Peyer's patch (tissue), 4 donors: ENCODE results near the gene KCNT1. TPM values are rescaled to one million over a fixed set of nuclear protein-coding genes. Genes with fewer than 3 reads are reported as not detected.

Source experiments
- DNase-seq, 3 donors: peaks; one replicate each; pipeline ENCODE4 v3.0.0-alpha.2; 2017 to 2019
- H3K27ac ChIP-seq, 4 donors: fragments of 200-600 bp; sonication (generic); one replicate each; pipeline ENCODE4 v1.5.1; 2016 to 2019
- H3K27me3 ChIP-seq, 2 donors: fragments of 200-600 bp; sonication (generic); one replicate each; pipeline ENCODE4 v1.5.1; 2019
- H3K36me3 ChIP-seq, 3 donors: fragments of 200-600 bp; sonication (generic); one replicate each; pipeline ENCODE4 v1.5.1; 2016 to 2019
- H3K4me1 ChIP-seq, 4 donors: fragments of 200-600 bp; sonication (generic); one replicate each; pipeline ENCODE4 v1.5.1; 2016 to 2019
- H3K4me3 ChIP-seq, 4 donors: fragments of 200-600 bp; sonication (generic); 1 replicate in 3 of 4; 2 replicates in 1 of 4; pipeline ENCODE4 v1.5.1; 2016 to 2019; ENCODE audit warnings: mild to moderate bottlenecking in 1 of 4
- H3K9me3 ChIP-seq, 4 donors: fragments of 200-600 bp; sonication (generic); one replicate each; pipeline ENCODE4 v1.5.1; 2016 to 2019; ENCODE audit warnings: mild to moderate bottlenecking in 1 of 4
- CTCF ChIP-seq, 6 experiments: fragments of 450-650 bp in 4 of 6; fragments of 200-600 bp in 2 of 6; sonication (generic) in 1 of 6; IDR thresholded peaks; one replicate each; pipeline ENCODE4 v1.5.1; 2017 to 2019; ENCODE audit warnings: antibody characterized with exemption in 6 of 6, mild to moderate bottlenecking in 3 of 6, moderate library complexity in 1 of 6
- POLR2A ChIP-seq, 2 donors: fragments of 450-650 bp; IDR thresholded peaks; one replicate each; pipeline ENCODE4 v1.5.1; 2017; ENCODE audit warnings: antibody characterized with exemption in 2 of 2, mild to moderate bottlenecking in 2 of 2, moderate library complexity in 2 of 2
- total RNA-seq, 4 donors: library from RNA; depleted of rRNA; stranded (reverse); fragments of >200 nt; gene quantifications; one replicate each; pipeline ENCODE4 v1.1.0, GENCODE V29; 2016

KCNT1 gene
- total RNA-seq, 4 donors from 2014 or later, result 0.27 TPM; not detected in 3

GRCh38 chr9:135773530-135774238 lies 71.7 kb downstream of the KCNT1 start:
- Histone ChIP-seq H3K4me1 (no peaks in the 10 kb centered on the region), H3K27me3 (no peaks in the 10 kb centered on the region), H3K27ac (no peak overlapping the region), H3K4me3 (no peak overlapping the region), H3K9me3 (no peaks in the 10 kb centered on the region), H3K36me3 (no peaks in the 10 kb centered on the region)
- TF ChIP-seq POLR2A (IDR thresholded peaks at IDR 0.05), result no peak
- DNase-seq, result no peak

- no peaks in the 10 kb centered on the region for H3K36me3 ChIP-seq
- H3K27me3 ChIP-seq, result no peaks in the 10 kb centered on the region
- H3K4me3 ChIP-seq, result no peak overlapping the region
- H3K4me1 ChIP-seq, result no peaks in the 10 kb centered on the region
- H3K9me3 ChIP-seq, result no peaks in the 10 kb centered on the region
- DNase-seq, result no peak
- TF ChIP-seq CTCF (IDR thresholded peaks at IDR 0.05), result no peak
- no peak for TF ChIP-seq POLR2A (IDR thresholded peaks at IDR 0.05)
- no peak overlapping the region for H3K27ac ChIP-seq
Observed at GRCh38 chr9:135774239-135774747, 72.3 kb downstream of the KCNT1 start.

GRCh38 chr9:135774794-135775525 lies 73.0 kb downstream of the KCNT1 start:
- H3K4me3 ChIP-seq, result no peak overlapping the region
- H3K9me3 ChIP-seq, result no peaks in the 10 kb centered on the region
- DNase-seq, result no peak
- no peaks in the 10 kb centered on the region for H3K4me1 ChIP-seq
- H3K27ac ChIP-seq, result no peak overlapping the region
- TF ChIP-seq POLR2A (IDR thresholded peaks at IDR 0.05), result no peak
- no peak for TF ChIP-seq CTCF (IDR thresholded peaks at IDR 0.05)
- H3K27me3 ChIP-seq, result no peaks in the 10 kb centered on the region
- H3K36me3 ChIP-seq, result no peaks in the 10 kb centered on the region

GRCh38 chr9:135775911-135776310 lies 73.9 kb downstream of the KCNT1 start:
- Histone ChIP-seq H3K36me3 (no peaks in the 10 kb centered on the region), H3K4me3 (no peak overlapping the region), H3K9me3 (no peaks in the 10 kb centered on the region), H3K27ac (no peak overlapping the region), H3K27me3 (no peaks in the 10 kb centered on the region), H3K4me1 (no peaks in the 10 kb centered on the region)
- no peak for TF ChIP-seq POLR2A (IDR thresholded peaks at IDR 0.05)
- no peak for TF ChIP-seq CTCF (IDR thresholded peaks at IDR 0.05)
- no peak for DNase-seq

- TF ChIP-seq CTCF (IDR thresholded peaks at IDR 0.05), result no peak
- no peak for TF ChIP-seq POLR2A (IDR thresholded peaks at IDR 0.05)
- DNase-seq, result no peak
- no peaks in the 10 kb centered on the region for H3K27me3 ChIP-seq
- no peaks in the 10 kb centered on the region for H3K9me3 ChIP-seq
- H3K4me1 ChIP-seq, result no peaks in the 10 kb centered on the region
- H3K36me3 ChIP-seq, result no peaks in the 10 kb centered on the region
- no peak overlapping the region for H3K4me3 ChIP-seq
- no peak overlapping the region for H3K27ac ChIP-seq
Observed at GRCh38 chr9:135776893-135777622, 75.1 kb downstream of the KCNT1 start.
